IPS-15b (cell line): ENCODE results near the gene RGS3.

Experiments used
- H3K27me3 ChIP-seq: one replicate; pipeline ENCODE4 v1.6.1; 2013; ENCODE audit warnings: low read length; ENCODE audit not compliant: control insufficient read depth, insufficient read depth
- H3K36me3 ChIP-seq: one replicate; pipeline ENCODE4 v1.6.1; 2013; ENCODE audit warnings: low read length; ENCODE audit not compliant: control insufficient read depth, insufficient read depth
- H3K4me1 ChIP-seq: one replicate; pipeline ENCODE4 v1.6.1; 2013; ENCODE audit warnings: mild to moderate bottlenecking, low read length; ENCODE audit not compliant: control insufficient read depth, insufficient read depth
- H3K4me3 ChIP-seq: one replicate; pipeline ENCODE4 v1.5.1; 2013; ENCODE audit warnings: low read depth, low read length
- H3K9ac ChIP-seq: one replicate; pipeline ENCODE4 v1.6.1; 2013; ENCODE audit warnings: low read depth, mild to moderate bottlenecking, low read length
- H3K9me3 ChIP-seq: one replicate; pipeline ENCODE4 v1.6.1; 2013; ENCODE audit warnings: mild to moderate bottlenecking, low read length; ENCODE audit not compliant: control insufficient read depth, insufficient read depth

Gene RGS3

GRCh38 chr9:113611461-113612215 is 148.1 kb downstream of the RGS3 start:
- H3K4me1 ChIP-seq: peaks cover 6% of the 10 kb centered on the region
- H3K27me3 ChIP-seq: peaks cover 2% of the 10 kb centered on the region
- no peak overlapping the region for H3K4me3 ChIP-seq
- no peaks in the 10 kb centered on the region for H3K36me3 ChIP-seq
- H3K9me3 ChIP-seq: no peaks in the 10 kb centered on the region
- H3K9ac ChIP-seq: no peak overlapping the region

- Histone ChIP-seq H3K4me3 (no peak overlapping the region), H3K9me3 (no peaks in the 10 kb centered on the region), H3K9ac (no peak overlapping the region), H3K36me3 (no peaks in the 10 kb centered on the region), H3K27me3 (peaks cover 2% of the 10 kb centered on the region), H3K4me1 (peaks cover 6% of the 10 kb centered on the region)
Observed at GRCh38 chr9:113612216-113612747, 148.8 kb downstream of the RGS3 start.

GRCh38 chr9:113612828-113613227 is 149.3 kb downstream of the RGS3 start:
- no peak overlapping the region for H3K4me3 ChIP-seq
- no peak overlapping the region for H3K9ac ChIP-seq
- peaks cover 2% of the 10 kb centered on the region for H3K27me3 ChIP-seq
- peaks cover 6% of the 10 kb centered on the region for H3K4me1 ChIP-seq
- H3K9me3 ChIP-seq: no peaks in the 10 kb centered on the region
- no peaks in the 10 kb centered on the region for H3K36me3 ChIP-seq

GRCh38 chr9:113613815-113614413 is 150.4 kb downstream of the RGS3 start:
- Histone ChIP-seq H3K9ac (no peak overlapping the region), H3K36me3 (no peaks in the 10 kb centered on the region), H3K27me3 (peaks cover 2% of the 10 kb centered on the region), H3K4me1 (peaks cover 6% of the 10 kb centered on the region), H3K4me3 (no peak overlapping the region), H3K9me3 (no peaks in the 10 kb centered on the region)

- peaks cover 2% of the 10 kb centered on the region for H3K27me3 ChIP-seq
- peaks cover under 1% of the 10 kb centered on the region for H3K4me1 ChIP-seq
- H3K4me3 ChIP-seq: no peak overlapping the region
- H3K9ac ChIP-seq: no peak overlapping the region
- no peaks in the 10 kb centered on the region for H3K36me3 ChIP-seq
- H3K9me3 ChIP-seq: no peaks in the 10 kb centered on the region
Observed at GRCh38 chr9:113614843-113615648, 151.5 kb downstream of the RGS3 start.

GRCh38 chr9:113616116-113616515 is 152.6 kb downstream of the RGS3 start:
- no peak overlapping the region for H3K4me3 ChIP-seq
- no peak overlapping the region for H3K9ac ChIP-seq

GRCh38 chr9:113616621-113617496 is 153.3 kb downstream of the RGS3 start:
- no peak overlapping the region for H3K9ac ChIP-seq
- peaks cover 9% of the 10 kb centered on the region for H3K4me1 ChIP-seq
- peaks cover 2% of the 10 kb centered on the region for H3K27me3 ChIP-seq
- H3K36me3 ChIP-seq: no peaks in the 10 kb centered on the region
- no peaks in the 10 kb centered on the region for H3K9me3 ChIP-seq
- no peak overlapping the region for H3K4me3 ChIP-seq

More at GRCh38 chr9:113616116-113616515, 152.6 kb downstream of the RGS3 start:
- Histone ChIP-seq H3K36me3 (no peaks in the 10 kb centered on the region), H3K27me3 (peaks cover 2% of the 10 kb centered on the region), H3K9me3 (no peaks in the 10 kb centered on the region), H3K4me1 (peaks cover 5% of the 10 kb centered on the region)

GRCh38 chr9:113617550-113617949 is 154.0 kb downstream of the RGS3 start:
- Histone ChIP-seq H3K27me3 (peaks cover 2% of the 10 kb centered on the region), H3K36me3 (no peaks in the 10 kb centered on the region), H3K4me3 (no peak overlapping the region), H3K9ac (no peak overlapping the region), H3K4me1 (peaks cover 13% of the 10 kb centered on the region), H3K9me3 (no peaks in the 10 kb centered on the region)

GRCh38 chr9:113618836-113619490 is 155.4 kb downstream of the RGS3 start:
- Histone ChIP-seq H3K4me1 (peaks cover 21% of the 10 kb centered on the region), H3K9me3 (no peaks in the 10 kb centered on the region)

GRCh38 chr9:113619491-113620376 is 156.2 kb downstream of the RGS3 start:
- no peak overlapping the region for H3K9ac ChIP-seq
- H3K27me3 ChIP-seq: peaks cover 2% of the 10 kb centered on the region
- no peaks in the 10 kb centered on the region for H3K36me3 ChIP-seq
- peaks cover 21% of the 10 kb centered on the region for H3K4me1 ChIP-seq
- no peak overlapping the region for H3K4me3 ChIP-seq
- no peaks in the 10 kb centered on the region for H3K9me3 ChIP-seq

More at GRCh38 chr9:113618836-113619490, 155.4 kb downstream of the RGS3 start:
- Histone ChIP-seq H3K36me3 (no peaks in the 10 kb centered on the region), H3K4me3 (no peak overlapping the region), H3K27me3 (peaks cover 2% of the 10 kb centered on the region), H3K9ac (no peak overlapping the region)
